KMS-11 (cell line): ENCODE measurements around the gene SOWAHD.

Experiments
- H2AFZ ChIP-seq: fragments of 200-600 bp; sonication (generic); 2 replicates; pipeline ENCODE4 v1.6.1; 2016; ENCODE audit warnings: antibody characterized with exemption, mixed run types, low read depth
- H3K27ac ChIP-seq: fragments of 200-600 bp; sonication (generic); 2 replicates; pipeline ENCODE4 v1.6.1; 2016; ENCODE audit warnings: mild to moderate bottlenecking, mixed run types
- H3K27me3 ChIP-seq: fragments of 200-600 bp; sonication (generic); 2 replicates; pipeline ENCODE4 v1.6.1; 2017; ENCODE audit warnings: mild to moderate bottlenecking, low read depth, mixed run types, moderate library complexity; ENCODE audit not compliant: insufficient read depth
- H3K36me3 ChIP-seq: fragments of 200-600 bp; sonication (generic); 2 replicates; pipeline ENCODE4 v1.6.1; 2017; ENCODE audit warnings: mild to moderate bottlenecking, mixed run types; ENCODE audit not compliant: insufficient read depth
- H3K4me1 ChIP-seq: fragments of 200-600 bp; sonication (generic); 2 replicates; pipeline ENCODE4 v1.6.1; 2016; ENCODE audit warnings: mild to moderate bottlenecking, low read depth, mixed run types; ENCODE audit not compliant: poor library complexity, severe bottlenecking
- H3K4me2 ChIP-seq: fragments of 200-600 bp; sonication (generic); 2 replicates; pipeline ENCODE4 v1.7.0; 2016; ENCODE audit warnings: mild to moderate bottlenecking, mixed run types
- H3K4me3 ChIP-seq: fragments of 200-600 bp; sonication (generic); IDR thresholded peaks from 2 replicates; pipeline ENCODE4 v1.6.1; 2017; ENCODE audit warnings: low read depth, low read length, mixed read lengths; ENCODE audit not compliant: insufficient read depth
- H3K79me2 ChIP-seq: fragments of 200-600 bp; sonication (generic); 2 replicates; pipeline ENCODE4 v1.6.1; 2016; ENCODE audit warnings: low read depth, mixed run types; ENCODE audit not compliant: insufficient read depth
- H3K9ac ChIP-seq: fragments of 200-600 bp; sonication (generic); 2 replicates; pipeline ENCODE4 v1.6.1; 2016; ENCODE audit warnings: mild to moderate bottlenecking, mixed run types
- H4K20me1 ChIP-seq: fragments of 200-600 bp; sonication (generic); 2 replicates; pipeline ENCODE4 v1.6.1; 2016; ENCODE audit warnings: mild to moderate bottlenecking, mixed run types; ENCODE audit not compliant: insufficient read depth
- CTCF ChIP-seq: fragments of 200-600 bp; sonication (generic); conservative IDR thresholded peaks from 2 replicates; pipeline ENCODE4 v1.6.1; 2017; ENCODE audit warnings: low read depth, mild to moderate bottlenecking, antibody characterized with exemption, low read length, moderate library complexity, mixed read lengths

Gene SOWAHD

DNA sequence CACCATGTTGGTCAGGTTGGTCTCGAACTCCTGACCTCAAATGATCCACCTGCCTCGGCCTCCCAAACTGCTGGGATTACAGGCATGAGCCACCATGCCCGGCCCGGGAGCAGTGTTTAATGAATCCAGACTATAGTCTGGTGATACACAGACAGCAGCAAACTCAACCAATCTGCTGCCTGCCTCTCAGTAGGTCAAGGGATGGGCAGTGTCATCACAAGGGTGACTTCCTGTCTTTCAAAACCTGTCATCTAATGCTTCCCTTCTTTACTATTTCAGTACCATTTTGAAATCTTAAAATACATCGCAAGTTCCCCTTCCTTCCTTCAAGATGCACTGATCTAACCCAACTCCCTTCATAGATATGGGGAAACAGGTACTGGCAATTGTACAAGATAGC, 24.6 kb downstream of the SOWAHD start:
- peaks cover 9% of the 10 kb centered on the region for H4K20me1 ChIP-seq
- H3K9ac ChIP-seq, result no peak overlapping the region
- H2AFZ ChIP-seq, result no peak overlapping the region
- TF ChIP-seq CTCF, result no peak
- H3K27me3 ChIP-seq, result no peaks in the 10 kb centered on the region
- no peak overlapping the region for H3K4me2 ChIP-seq
- no peak overlapping the region for H3K27ac ChIP-seq
- H3K4me1 ChIP-seq, result peaks cover 16% of the 10 kb centered on the region
- peaks cover 6% of the 10 kb centered on the region; the same call in 1 of the 2 replicates for H3K36me3 ChIP-seq
- H3K79me2 ChIP-seq, result peaks cover 25% of the 10 kb centered on the region
- no peak overlapping the region for H3K4me3 ChIP-seq

GRCh38 chrX:119784747-119785446, 26.5 kb downstream of the SOWAHD start:
- H3K36me3 ChIP-seq, result peaks cover 10% of the 10 kb centered on the region; the same call in 1 of the 2 replicates
- no peak overlapping the region for H3K4me3 ChIP-seq
- H3K79me2 ChIP-seq, result peaks cover 43% of the 10 kb centered on the region
- no peak overlapping the region for H3K4me2 ChIP-seq
- no peak overlapping the region; the same call in 1 of the 2 replicates for H3K27ac ChIP-seq
- TF ChIP-seq CTCF, result peak; percentile 73
- peaks cover 23% of the 10 kb centered on the region for H4K20me1 ChIP-seq
- H3K4me1 ChIP-seq, result peaks cover 33% of the 10 kb centered on the region
- H3K9ac ChIP-seq, result no peak overlapping the region
- H3K27me3 ChIP-seq, result no peaks in the 10 kb centered on the region
- H2AFZ ChIP-seq, result no peak overlapping the region

- peak overlapping the region; percentile 99 for H3K9ac ChIP-seq
- TF ChIP-seq CTCF, result no peak
- peak overlapping the region; percentile 97 for H3K4me2 ChIP-seq
- H3K36me3 ChIP-seq, result peaks cover 4% of the 10 kb centered on the region; the same call in 1 of the 2 replicates
- H3K4me1 ChIP-seq, result peaks cover 34% of the 10 kb centered on the region
- H3K79me2 ChIP-seq, result peaks cover 52% of the 10 kb centered on the region
- no peaks in the 10 kb centered on the region for H3K27me3 ChIP-seq
- peaks cover 23% of the 10 kb centered on the region for H4K20me1 ChIP-seq
- H3K4me3 ChIP-seq, result no peak overlapping the region
- H2AFZ ChIP-seq, result peak overlapping the region; percentile 80; the same call in 1 of the 2 replicates
- H3K27ac ChIP-seq, result peak overlapping the region; percentile 97
These were observed 32.6 kb downstream of the SOWAHD start for GRCh38 chrX:119790977-119791436.

GRCh38 chrX:119791437-119792231, 33.2 kb downstream of the SOWAHD start, which contains the start of gene RPL39:
TSS of gene RPL39 (minus strand) at chrX:119791630. CDS start at chrX:119791576, 54 bp downstream.
- peaks cover 34% of the 10 kb centered on the region for H3K4me1 ChIP-seq
- peak within 1 kb of the TSS; percentile 97 for H3K27ac ChIP-seq
- H3K4me3 ChIP-seq, result no peak within 1 kb of the TSS
- peak within 1 kb of the TSS; percentile 97 for H3K4me2 ChIP-seq
- H3K27me3 ChIP-seq, result no peaks in the 10 kb centered on the region
- H3K9ac ChIP-seq, result peak within 1 kb of the TSS; percentile 99
- H3K36me3 ChIP-seq, result peaks cover 4% of the 10 kb centered on the region; the same call in 1 of the 2 replicates
- H2AFZ ChIP-seq, result peak within 1 kb of the TSS; percentile 80
- H4K20me1 ChIP-seq, result peaks cover 23% of the 10 kb centered on the region
- H3K79me2 ChIP-seq, result peaks cover 49% of the 10 kb centered on the region
- no peak for TF ChIP-seq CTCF
